Vagina (tissue), 2 donors: ENCODE results near the gene MACO1.

Experiments used
- CTCF ChIP-seq, 3 experiments: fragments of 450-650 bp in 2 of 3; fragments of 200-600 bp in 1 of 3; sonication (generic) in 1 of 3; IDR thresholded peaks; one replicate each; pipeline ENCODE4 v1.5.1; 2017 to 2019; ENCODE audit warnings: antibody characterized with exemption in 3 of 3, mild to moderate bottlenecking in 2 of 3, moderate library complexity in 2 of 3
- POLR2A ChIP-seq, 2 donors: fragments of 450-650 bp; IDR thresholded peaks; one replicate each; pipeline ENCODE4 v1.6.1; 2017; ENCODE audit warnings: antibody characterized with exemption in 2 of 2, mild to moderate bottlenecking in 2 of 2, moderate library complexity in 2 of 2

- no peak for TF ChIP-seq CTCF (IDR thresholded peaks at IDR 0.05)
- no peak for TF ChIP-seq POLR2A (IDR thresholded peaks at IDR 0.05)
These were observed 51.5 kb downstream of the MACO1 start for GRCh38 chr1:25482211-25482610.
